Smooth muscle cell of the coronary artery (primary cell): ENCODE data around the gene LMNTD1. TPM values are rescaled to one million over a fixed set of nuclear protein-coding genes. Genes with fewer than 3 reads are reported as not detected.

ENCODE experiments used
- total RNA-seq: library from RNA; depleted of rRNA; stranded (reverse); fragments of >200 nt; gene quantifications from 2 replicates; pipeline ENCODE4 v1.2.3, GENCODE V29; 2014; ENCODE audit warnings: low replicate concordance

The LMNTD1 gene, protein sequence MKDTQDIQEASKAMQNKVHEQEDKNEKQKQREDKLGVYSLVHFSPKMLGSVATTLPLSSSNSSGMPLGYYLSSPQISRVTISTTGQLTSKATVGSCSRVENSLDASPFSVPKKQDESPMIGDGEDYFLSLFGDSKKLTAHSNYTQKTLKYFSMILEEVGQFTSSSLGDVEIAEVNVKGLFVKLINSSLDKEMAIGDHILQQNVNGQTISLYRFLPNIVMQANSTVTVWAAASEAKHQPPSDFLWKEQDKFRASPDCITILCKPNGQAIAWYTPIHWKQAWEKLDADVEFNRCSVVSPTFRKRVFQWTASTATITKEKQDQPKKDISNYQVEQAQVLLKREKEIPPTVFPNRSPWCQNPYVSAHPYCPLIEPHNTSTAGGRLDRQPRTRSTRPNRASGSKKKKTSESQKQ
- total RNA-seq: 0.23 TPM in 1 of 2 replicates, not detected in the other

DNA sequence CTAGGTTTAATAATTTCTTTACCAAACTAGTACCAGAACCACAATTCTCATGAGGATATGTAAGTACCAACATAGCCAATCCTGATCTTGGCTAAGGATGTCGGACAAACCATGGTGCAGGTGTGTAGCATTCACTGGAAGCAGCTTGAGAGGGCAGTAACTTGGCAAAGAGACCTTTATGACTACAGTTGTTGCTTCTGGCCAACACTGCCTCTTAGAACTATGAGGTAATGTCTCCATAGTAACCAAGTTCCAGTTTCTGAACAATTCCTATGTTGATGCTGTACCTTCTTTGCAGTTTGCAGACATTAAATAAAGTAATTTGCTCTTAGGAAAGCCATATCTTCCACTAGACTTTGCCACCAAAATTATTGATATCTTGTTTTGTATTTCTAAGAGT is at the start of gene LMNTD1:
Gene LMNTD1, minus strand, starts transcription at position 186 of the 400 bp plus-strand sequence. CDS start 324 bp downstream, outside the sequence.

